Measurements from ENCODE around the gene OR9A2. TPM values are rescaled to one million over a fixed set of nuclear protein-coding genes. Genes with fewer than 3 reads are reported as not detected.

Gene OR9A2
- total and polyA plus RNA-seq, 7 donors: not detected

DNA sequence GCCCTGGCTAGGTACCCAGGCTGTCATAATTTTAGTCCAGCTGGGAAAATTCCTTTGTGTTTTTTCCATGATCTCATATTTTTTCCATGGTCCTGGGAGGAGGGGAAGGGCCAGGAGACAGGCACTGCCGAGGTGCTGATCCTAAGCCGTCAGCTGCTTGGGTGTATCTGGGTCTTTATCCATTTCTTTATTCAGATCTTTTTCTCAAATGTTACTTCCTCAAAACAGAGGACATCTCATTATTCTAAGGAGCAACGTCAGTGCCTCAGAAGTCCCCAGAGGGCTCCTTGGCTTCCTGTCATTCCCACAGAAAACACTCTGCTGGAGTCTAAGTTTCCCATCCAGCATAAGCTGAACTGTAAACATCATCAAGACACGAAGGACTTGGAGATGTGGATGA is 22.4 kb upstream of the OR9A2 start:
- Histone ChIP-seq H3K27ac (no peak overlapping the region), H3K27me3 (no peaks in the 10 kb centered on the region), H3K4me3 (no peak overlapping the region), H3K9me3 (no peaks in the 10 kb centered on the region), H3K4me1 (peaks cover 0 to 15% (median 5%) of the 10 kb centered on the region in 4 donors), H3K36me3 (no peaks in the 10 kb centered on the region)
- no peak for DNase-seq
- no peak for TF ChIP-seq EP300 (IDR thresholded peaks at IDR 0.05)
- no peak for TF ChIP-seq POLR2A (IDR thresholded peaks at IDR 0.05)
- TF ChIP-seq POLR2AphosphoS5 (IDR thresholded peaks at IDR 0.05): no peak
- TF ChIP-seq, protein P1, sequence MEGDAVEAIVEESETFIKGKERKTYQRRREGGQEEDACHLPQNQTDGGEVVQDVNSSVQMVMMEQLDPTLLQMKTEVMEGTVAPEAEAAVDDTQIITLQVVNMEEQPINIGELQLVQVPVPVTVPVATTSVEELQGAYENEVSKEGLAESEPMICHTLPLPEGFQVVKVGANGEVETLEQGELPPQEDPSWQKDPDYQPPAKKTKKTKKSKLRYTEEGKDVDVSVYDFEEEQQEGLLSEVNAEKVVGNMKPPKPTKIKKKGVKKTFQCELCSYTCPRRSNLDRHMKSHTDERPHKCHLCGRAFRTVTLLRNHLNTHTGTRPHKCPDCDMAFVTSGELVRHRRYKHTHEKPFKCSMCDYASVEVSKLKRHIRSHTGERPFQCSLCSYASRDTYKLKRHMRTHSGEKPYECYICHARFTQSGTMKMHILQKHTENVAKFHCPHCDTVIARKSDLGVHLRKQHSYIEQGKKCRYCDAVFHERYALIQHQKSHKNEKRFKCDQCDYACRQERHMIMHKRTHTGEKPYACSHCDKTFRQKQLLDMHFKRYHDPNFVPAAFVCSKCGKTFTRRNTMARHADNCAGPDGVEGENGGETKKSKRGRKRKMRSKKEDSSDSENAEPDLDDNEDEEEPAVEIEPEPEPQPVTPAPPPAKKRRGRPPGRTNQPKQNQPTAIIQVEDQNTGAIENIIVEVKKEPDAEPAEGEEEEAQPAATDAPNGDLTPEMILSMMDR (IDR thresholded peaks at IDR 0.05): no peak
- intact Hi-C loops (cut with DNase I): no loop called here
- 32 to 65% methylated on average over 4 of the region's 4 CpGs for WGBS, 2 donors

DNA sequence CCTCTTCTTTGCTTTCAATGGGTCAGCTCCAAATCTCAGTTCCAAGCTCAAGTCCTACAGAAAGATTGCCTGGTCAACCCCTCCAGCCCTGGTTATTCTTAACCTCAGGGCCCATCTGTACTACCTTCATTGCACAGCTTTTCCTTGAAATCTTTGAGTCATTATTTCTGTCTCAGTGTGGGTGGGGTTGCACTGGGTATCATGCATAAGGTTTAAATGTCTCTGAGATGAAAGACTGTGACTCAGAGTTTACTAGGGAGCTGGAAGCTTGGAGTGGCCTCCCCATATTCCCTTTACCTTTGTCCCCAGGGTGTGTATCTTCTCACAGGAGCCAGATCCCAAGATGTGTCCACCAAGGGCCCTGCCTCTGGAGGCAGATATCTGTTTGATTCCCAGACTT is 21.9 kb upstream of the OR9A2 start:
- intact Hi-C loops (cut with DNase I): no loop called here
- TF ChIP-seq EP300 (IDR thresholded peaks at IDR 0.05) (no peak), POLR2AphosphoS5 (IDR thresholded peaks at IDR 0.05) (no peak), POLR2A (IDR thresholded peaks at IDR 0.05) (no peak)
- TF ChIP-seq, protein P1 (IDR thresholded peaks at IDR 0.05): no peak

DNA sequence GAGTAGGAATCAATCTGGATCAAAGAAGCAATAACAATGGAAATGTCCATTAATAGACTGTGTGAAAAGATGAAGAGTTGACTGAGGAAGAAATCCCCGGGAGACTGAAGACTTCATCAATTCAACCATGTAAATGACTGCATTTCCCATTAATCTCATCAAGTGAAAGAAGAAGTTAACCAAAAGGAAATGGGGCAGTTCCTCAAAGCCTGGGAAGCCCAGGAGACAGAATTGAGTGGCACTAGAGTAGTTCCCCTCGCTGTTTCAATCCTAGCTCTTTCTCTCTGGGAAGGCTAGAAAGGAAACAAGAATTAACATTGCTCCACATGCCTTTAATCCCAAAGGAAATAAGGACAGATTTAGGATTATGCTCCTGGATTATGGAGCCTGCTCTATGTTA is 20.4 kb upstream of the OR9A2 start:
- DNase-seq: no peak
- WGBS, 2 donors: 67 to 90% methylated on average over 2 of the region's 2 CpGs
- Histone ChIP-seq H3K9me3 (no peaks in the 10 kb centered on the region), H3K4me3 (no peak overlapping the region), H3K4me1 (peaks cover 0 to 15% (median 5%) of the 10 kb centered on the region in 4 donors), H3K27me3 (no peaks in the 10 kb centered on the region), H3K27ac (no peak overlapping the region), H3K36me3 (no peaks in the 10 kb centered on the region)
- intact Hi-C loops (cut with DNase I): no loop called here
- TF ChIP-seq, protein P1 (IDR thresholded peaks at IDR 0.05): no peak
- TF ChIP-seq POLR2AphosphoS5 (IDR thresholded peaks at IDR 0.05) (no peak), EP300 (IDR thresholded peaks at IDR 0.05) (no peak), POLR2A (IDR thresholded peaks at IDR 0.05) (no peak)

More for the DNA sequence above, 21.9 kb upstream of the OR9A2 start:
- Histone ChIP-seq H3K27ac (no peak overlapping the region), H3K36me3 (no peaks in the 10 kb centered on the region), H3K4me1 (peaks cover 0 to 15% (median 5%) of the 10 kb centered on the region in 4 donors), H3K4me3 (no peak overlapping the region), H3K9me3 (no peaks in the 10 kb centered on the region), H3K27me3 (no peaks in the 10 kb centered on the region)
- no peak for DNase-seq

DNA sequence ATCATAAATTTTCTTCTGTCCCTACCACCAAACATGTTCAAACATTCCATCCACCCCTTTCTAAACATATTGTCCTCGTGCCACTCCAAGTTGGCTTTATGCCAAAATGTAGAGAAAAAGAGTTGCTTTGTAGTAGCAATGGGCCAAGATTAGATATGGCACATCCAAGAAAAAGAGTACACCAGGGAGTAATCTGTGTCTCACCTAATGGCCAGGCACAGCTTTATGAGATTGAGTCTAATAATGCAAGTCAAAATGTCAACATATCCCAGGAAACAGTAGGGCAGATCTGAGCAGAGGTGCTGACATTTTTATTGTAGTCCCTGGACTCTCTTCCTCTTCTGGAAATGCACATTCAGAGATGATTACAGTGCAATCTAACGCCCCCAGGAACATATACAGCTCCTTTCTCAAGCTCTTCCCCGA is 19.5 kb upstream of the OR9A2 start:
- Histone ChIP-seq H3K27ac (no peak overlapping the region), H3K27me3 (no peaks in the 10 kb centered on the region), H3K36me3 (no peaks in the 10 kb centered on the region), H3K4me1 (peaks cover 0 to 15% (median 5%) of the 10 kb centered on the region in 4 donors), H3K4me3 (no peak overlapping the region), H3K9me3 (no peaks in the 10 kb centered on the region)
- DNase-seq: no peak
- WGBS, 2 donors: 16 to 51% methylated on average over 3 of the region's 3 CpGs
- intact Hi-C loops (cut with DNase I): no loop called here
- TF ChIP-seq, protein P1 (IDR thresholded peaks at IDR 0.05): no peak
- TF ChIP-seq EP300 (IDR thresholded peaks at IDR 0.05) (no peak), POLR2AphosphoS5 (IDR thresholded peaks at IDR 0.05) (no peak), POLR2A (IDR thresholded peaks at IDR 0.05) (no peak)

DNA sequence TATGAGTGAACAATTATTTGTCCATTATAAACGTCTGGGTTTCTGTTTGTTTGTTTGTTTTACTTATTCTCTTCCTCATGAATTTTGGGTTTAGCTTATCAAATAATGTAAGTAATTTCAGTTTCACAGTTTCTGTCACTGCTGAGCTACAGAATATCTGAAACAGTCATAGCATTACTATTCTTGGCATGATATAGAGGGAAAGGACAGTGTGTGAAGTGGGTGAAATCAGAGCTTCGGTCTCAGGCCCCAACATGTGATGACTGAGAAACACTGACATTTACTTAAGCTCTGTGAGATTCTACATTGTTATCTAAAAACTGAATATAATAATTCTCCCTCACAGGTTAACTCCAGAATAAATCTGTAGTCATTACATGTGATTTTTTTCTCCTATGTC is 16.5 kb upstream of the OR9A2 start:
- DNase-seq: no peak
- Histone ChIP-seq H3K4me1 (peaks cover 0 to 8% (median 0%) of the 10 kb centered on the region in 4 donors), H3K4me3 (no peak overlapping the region), H3K9me3 (no peaks in the 10 kb centered on the region), H3K36me3 (no peaks in the 10 kb centered on the region), H3K27me3 (no peaks in the 10 kb centered on the region), H3K27ac (no peak overlapping the region)
- WGBS, 2 donors: 46 to 60% methylated on average over 2 of the region's 2 CpGs
- no peak for TF ChIP-seq POLR2AphosphoS5 (IDR thresholded peaks at IDR 0.05)
- TF ChIP-seq POLR2A (IDR thresholded peaks at IDR 0.05): no peak
- no peak for TF ChIP-seq EP300 (IDR thresholded peaks at IDR 0.05)
- TF ChIP-seq, protein P1 (IDR thresholded peaks at IDR 0.05): no peak
- intact Hi-C loops (cut with DNase I): no loop called here
